H1 (cell line): ENCODE measurements around the gene ABI3. TPM values are rescaled to one million over a fixed set of nuclear protein-coding genes. Genes with fewer than 3 reads are reported as not detected.

Experiments
- CTCF ChIA-PET: fragments of 300-600 bp; sonication (Branson Sonifier 250); formaldehyde crosslinking; loops from one replicate; lab custom pipeline; 2021; ENCODE audit not compliant: partially characterized antibody; lab: Charles Lee
- POLR2A ChIA-PET: fragments of 300-600 bp; sonication (Branson Sonifier 250); formaldehyde crosslinking; loops from one replicate; lab custom pipeline; 2021; ENCODE audit warnings: inconsistent platforms; ENCODE audit not compliant: partially characterized antibody; lab: Charles Lee
- DNase-seq, 2 experiments: peaks; one replicate each; pipeline versions ENCODE4 v3.0.0 to v3.0.0-alpha.2; 2010 to 2022; ENCODE audit warnings: low spot score in 2 of 2, low read depth in 1 of 2, mixed read lengths in 1 of 2
- FAIRE-seq: peaks from 2 replicates; lab custom pipeline; 2011; peaks lifted over from hg19 to GRCh38; lab: Jason Lieb, UNC
- H2AFZ ChIP-seq: 2 replicates; pipeline ENCODE4 v1.8.1; 2012; ENCODE audit warnings: low read length, inconsistent platforms
- H2AK5ac ChIP-seq: 2 replicates; pipeline ENCODE4 v1.6.1; 2013; ENCODE audit warnings: low read depth, low read length
- H2BK120ac ChIP-seq: replicated peaks from 2 replicates; pipeline ENCODE3; 2013; ENCODE audit warnings: low read depth, low read length, inconsistent platforms
- H2BK12ac ChIP-seq: 2 replicates; pipeline ENCODE4 v1.6.1; 2013; ENCODE audit warnings: low read depth, low read length
- H2BK15ac ChIP-seq: 2 replicates; pipeline ENCODE4 v1.6.1; 2013; ENCODE audit warnings: low read length
- H2BK20ac ChIP-seq: 2 replicates; pipeline ENCODE4 v1.6.1; 2013; ENCODE audit warnings: low read length
- H2BK5ac ChIP-seq: 2 replicates; pipeline ENCODE4 v1.6.1; 2013; ENCODE audit warnings: low read depth, low read length
- H3K14ac ChIP-seq: 2 replicates; pipeline ENCODE4 v1.6.1; 2013; ENCODE audit warnings: inconsistent platforms; ENCODE audit not compliant: insufficient read length
- H3K18ac ChIP-seq: 2 replicates; pipeline ENCODE4 v1.6.1; 2013; ENCODE audit warnings: low read length; ENCODE audit errors: extremely low read depth
- H3K23ac ChIP-seq: 2 replicates; pipeline ENCODE4 v1.6.1; 2013; ENCODE audit warnings: inconsistent platforms; ENCODE audit not compliant: insufficient read length
- H3K23me2 ChIP-seq: 2 replicates; pipeline ENCODE4 v1.6.1; 2013; ENCODE audit warnings: low read depth, low read length
- H3K27ac ChIP-seq: 2 replicates; pipeline ENCODE4 v1.6.1; 2011; ENCODE audit warnings: low read depth, low read length, inconsistent platforms
- H3K27me3 ChIP-seq, 4 experiments: replicated peaks in 1 of 4; 1 replicate in 1 of 4; 2 replicates in 3 of 4; pipeline versions ENCODE4 v1.6.1 to v1.8.1; 2011 to 2013; ENCODE audit warnings: low read length in 3 of 4, mild to moderate bottlenecking in 3 of 4, inconsistent platforms in 2 of 4, mixed read lengths in 2 of 4, moderate library complexity in 1 of 4; ENCODE audit not compliant: control insufficient read depth in 3 of 4, insufficient read depth in 3 of 4; ENCODE audit errors: extremely low read depth in 1 of 4
- H3K36me3 ChIP-seq, 4 experiments: 2 replicates each; pipeline versions ENCODE4 v1.6.1 to v1.8.1; 2011 to 2013; ENCODE audit warnings: mild to moderate bottlenecking in 4 of 4, low read length in 3 of 4, moderate library complexity in 2 of 4, control low read depth in 1 of 4, inconsistent platforms in 1 of 4; ENCODE audit not compliant: insufficient read depth in 4 of 4, control insufficient read depth in 2 of 4
- H3K4ac ChIP-seq: replicated peaks from 2 replicates; pipeline ENCODE3; 2013; ENCODE audit warnings: low read length, low read depth, mixed read lengths, inconsistent platforms; ENCODE audit not compliant: insufficient read length
- H3K4me1 ChIP-seq, 4 experiments: replicated peaks in 1 of 4; 1 replicate in 1 of 4; 2 replicates in 3 of 4; pipeline versions ENCODE4 v1.6.1 to v1.8.1; 2011 to 2013; ENCODE audit warnings: low read length in 3 of 4, inconsistent platforms in 2 of 4, mixed read lengths in 1 of 4; ENCODE audit not compliant: insufficient read depth in 4 of 4, control insufficient read depth in 3 of 4
- H3K4me2 ChIP-seq, 2 experiments: 2 replicates each; pipeline versions ENCODE4 v1.6.1 to v1.8.1; 2011 to 2013; ENCODE audit warnings: low read depth in 2 of 2, low read length in 2 of 2, control low read depth in 1 of 2, inconsistent platforms in 1 of 2, mild to moderate bottlenecking in 1 of 2; ENCODE audit not compliant: insufficient read depth in 1 of 2
- H3K4me3 ChIP-seq, 4 experiments: fragments of 200-600, 300-600 bp in 1 of 4; sonication (generic), shearing (Covaris generic), sonication (Bioruptor Twin) in 1 of 4; 2 replicates each; pipeline versions ENCODE4 v1.5.1 to v1.8.1; 2011 to 2016; ENCODE audit warnings: low read length in 4 of 4, low read depth in 3 of 4, control low read depth in 2 of 4, inconsistent platforms in 2 of 4, mild to moderate bottlenecking in 2 of 4, mixed read lengths in 1 of 4, moderate library complexity in 1 of 4; ENCODE audit not compliant: insufficient read depth in 2 of 4; ENCODE audit errors: extremely low read depth in 1 of 4
- H3K56ac ChIP-seq: replicated peaks from 2 replicates; pipeline ENCODE3; 2013; ENCODE audit warnings: low read depth, mild to moderate bottlenecking, mixed read lengths, low read length, inconsistent platforms; ENCODE audit not compliant: insufficient read length
- H3K79me1 ChIP-seq: 2 replicates; pipeline ENCODE4 v1.6.1; 2013; ENCODE audit warnings: low read depth, low read length, control low read depth
- H3K79me2 ChIP-seq, 2 experiments: 2 replicates each; pipeline versions ENCODE4 v1.6.1 to v1.8.1; 2012 to 2013; ENCODE audit warnings: low read length in 2 of 2, mild to moderate bottlenecking in 2 of 2, inconsistent platforms in 1 of 2; ENCODE audit not compliant: insufficient read depth in 2 of 2, control insufficient read depth in 1 of 2
- H3K9ac ChIP-seq, 4 experiments: replicated peaks in 1 of 4; 1 replicate in 1 of 4; 2 replicates in 3 of 4; pipeline versions ENCODE4 v1.6.1 to v1.8.1; 2011 to 2013; ENCODE audit warnings: low read depth in 3 of 4, low read length in 3 of 4, control low read depth in 2 of 4, mild to moderate bottlenecking in 2 of 4, moderate library complexity in 2 of 4, inconsistent platforms in 1 of 4; ENCODE audit errors: extremely low read depth in 1 of 4
- H3K9me3 ChIP-seq, 2 experiments: 2 replicates each; pipeline versions ENCODE4 v1.6.1 to v1.8.1; 2012 to 2013; ENCODE audit warnings: mild to moderate bottlenecking in 2 of 2, moderate library complexity in 2 of 2, control low read depth in 1 of 2, inconsistent platforms in 1 of 2, low read depth in 1 of 2, low read length in 1 of 2, mixed read lengths in 1 of 2; ENCODE audit not compliant: insufficient read depth in 2 of 2
- H4K20me1 ChIP-seq, 2 experiments: replicated peaks in 1 of 2; 2 replicates each; pipeline versions ENCODE3 to v1.8.1; 2011 to 2013; ENCODE audit warnings: inconsistent platforms in 2 of 2, low read length in 2 of 2, mild to moderate bottlenecking in 1 of 2; ENCODE audit not compliant: insufficient read depth in 2 of 2, control insufficient read depth in 1 of 2
- H4K5ac ChIP-seq: 2 replicates; pipeline ENCODE4 v1.6.1; 2013; ENCODE audit warnings: low read length, low read depth, mixed read lengths, inconsistent platforms; ENCODE audit not compliant: insufficient read length
- H4K8ac ChIP-seq: 2 replicates; pipeline ENCODE4 v1.8.0; 2013; ENCODE audit warnings: mild to moderate bottlenecking, moderate library complexity, low read length, inconsistent platforms; ENCODE audit not compliant: insufficient read depth; ENCODE audit errors: extremely low read depth
- H4K91ac ChIP-seq: replicated peaks from 2 replicates; pipeline ENCODE3; 2013; ENCODE audit warnings: low read length, mixed read lengths, inconsistent platforms; ENCODE audit not compliant: insufficient read length
- GTF2F1 ChIP-seq: IDR thresholded peaks from 2 replicates; pipeline ENCODE4 v1.6.1; 2012; ENCODE audit warnings: low read depth, low read length, improper control_type of control experiment, borderline replicate concordance
- JUN ChIP-seq: IDR thresholded peaks from 2 replicates; pipeline ENCODE4 v1.6.1; 2011; ENCODE audit warnings: low read depth, mild to moderate bottlenecking, improper control_type of control experiment, low read length
- POLR2A ChIP-seq, 2 experiments: IDR thresholded peaks; 1 replicate in 1 of 2; 2 replicates in 1 of 2; pipeline ENCODE4 v1.6.1; 2011; ENCODE audit warnings: low read depth in 2 of 2, low read length in 2 of 2, mild to moderate bottlenecking in 2 of 2; ENCODE audit errors: control extremely low read depth in 1 of 2
- POLR2AphosphoS5 ChIP-seq: IDR thresholded peaks from 2 replicates; pipeline ENCODE4 v1.6.1; 2011; ENCODE audit warnings: low read depth, low read length
- SIX5 ChIP-seq: IDR thresholded peaks from 2 replicates; pipeline ENCODE4 v1.6.1; 2011; ENCODE audit warnings: mild to moderate bottlenecking, low read depth, low read length
- SP4 ChIP-seq: IDR thresholded peaks from 2 replicates; pipeline ENCODE4 v1.6.1; 2012; ENCODE audit warnings: low read length, inconsistent platforms
- TBP ChIP-seq: IDR thresholded peaks from 2 replicates; pipeline ENCODE4 v1.6.1; 2011; ENCODE audit warnings: low read depth, low read length, improper control_type of control experiment
- ZNF274 ChIP-seq: IDR thresholded peaks from 2 replicates; pipeline ENCODE4 v1.7.0; 2012; ENCODE audit warnings: low read length, borderline replicate concordance; ENCODE audit errors: extremely low read depth
- WGBS, 2 experiments: shearing (Covaris generic) in 1 of 2; methylation state at CpG; one replicate each; pipeline versions ENCODE4 v1.1.6 to v1.1.7; 2013 to 2015; ENCODE audit warnings: low lambda C conversion rate in 2 of 2, mixed read lengths in 2 of 2, inconsistent platforms in 1 of 2, low coverage in 1 of 2, missing lambda C conversion rate in 1 of 2; ENCODE audit not compliant: insufficient replicate concordance in 2 of 2, insufficient coverage in 1 of 2, insufficient read length in 1 of 2; ENCODE audit errors: extremely low coverage in 1 of 2, missing lambda C conversion rate in 1 of 2; 5-methylcytosine and 5-hydroxymethylcytosine counted together
- polyA plus RNA-seq, 7 experiments: library from polyadenylated mRNA; depleted of rRNA in 3 of 7; stranded (reverse) in 5 of 7; unstranded in 2 of 7; fragments of >200 nt in 5 of 7; fragments of 200-250 nt in 2 of 7; gene quantifications; 1 replicate in 5 of 7; 2 replicates in 1 of 7; 4 replicates in 1 of 7; pipeline versions ENCODE4 v1.2.1 to v1.2.3, GENCODE V29; 2011 to 2013; ENCODE audit warnings: missing spikeins in 2 of 7, mixed read lengths in 2 of 7
- total RNA-seq: library from RNA; stranded (reverse); fragmentation: NEBNext Ultra II Directional; extraction: Animal tissue kit (Norgen Biotek cat#: 25700); gene quantifications from 2 replicates; pipeline ENCODE4 v1.2.1, GENCODE V29; 2021

The ABI3 gene
- total and polyA plus RNA-seq, 2 of the 8 experiments (the other 6 are each of a cell fraction or from before 2014, with no cell fraction given) = 1.3 to 2.5 TPM

GRCh38 chr17:49170216-49170615, 40.3 kb upstream of the ABI3 start:
- H3K4me1 ChIP-seq = no peaks in the 10 kb centered on the region
- no peak overlapping the region for H4K5ac ChIP-seq
- no peak overlapping the region for H3K4ac ChIP-seq
- H3K9ac ChIP-seq = no peak overlapping the region
- no peaks in the 10 kb centered on the region for H3K36me3 ChIP-seq
- no peak overlapping the region for H3K23ac ChIP-seq
- no peaks in the 10 kb centered on the region for H3K79me2 ChIP-seq
- TF ChIP-seq ZNF274 = no peak
- no peak for TF ChIP-seq SIX5
- TF ChIP-seq POLR2A (IDR thresholded peaks at IDR 0.05; ENCODE audit: control extremely low read depth in 1 of 2, low read depth in 2 of 2, low read length in 2 of 2) = no peak
- no peak for TF ChIP-seq JUN
- no peak for TF ChIP-seq POLR2AphosphoS5
- no peak for TF ChIP-seq TBP
- TF ChIP-seq GTF2F1 = no peak
- TF ChIP-seq SP4 = no peak
- H2BK12ac ChIP-seq = no peak overlapping the region
- no peak overlapping the region for H2BK120ac ChIP-seq
- H3K18ac ChIP-seq = no peak overlapping the region
- H2AFZ ChIP-seq = no peak overlapping the region
- no peak overlapping the region for H3K4me2 ChIP-seq
- no peaks in the 10 kb centered on the region for H3K79me1 ChIP-seq
- H3K4me3 ChIP-seq = no peak overlapping the region
- H3K14ac ChIP-seq = no peak overlapping the region
- no peaks in the 10 kb centered on the region for H4K20me1 ChIP-seq
- 84% methylated on average over 2 of the region's 2 CpGs; no CpG with 5 or more reads in 1 of the 2 experiments for WGBS, 2 experiments
- CTCF ChIA-PET = interaction anchor here (6.4 kb wide), 1 partner anchor 11 kb away, joined by 35 read pairs; no protein-coding TSS in a partner anchor
- H2BK5ac ChIP-seq = no peak overlapping the region
- H3K27me3 ChIP-seq = peaks cover 0 to 3% (median 1%) of the 10 kb centered on the region in 4 experiments; a peak in 1 of 7 replicates
- peaks cover under 1 to 8% of the 10 kb centered on the region in 2 experiments; a peak in 3 of 4 replicates for H3K9me3 ChIP-seq
- no peaks in the 10 kb centered on the region for H3K23me2 ChIP-seq
- no peak overlapping the region for H2AK5ac ChIP-seq
- no peak overlapping the region for H3K27ac ChIP-seq
- no peak overlapping the region for H3K56ac ChIP-seq
- H2BK20ac ChIP-seq = no peak overlapping the region
- FAIRE-seq = no peak
- POLR2A ChIA-PET = no interaction called here
- no peak for DNase-seq
- H4K91ac ChIP-seq = no peak overlapping the region
- no peak overlapping the region for H2BK15ac ChIP-seq
- no peak overlapping the region for H4K8ac ChIP-seq
